Activated naive CD8-positive, alpha-beta T cell treated with anti-CD3 and anti-CD28 coated beads, Interleukin-2, amount 10 ng/mL, durations not matched to agents 7 days and 5 days (primary cell): Measurements from ENCODE around the gene ARHGAP26. TPM values are rescaled to one million over a fixed set of nuclear protein-coding genes. Genes with fewer than 3 reads are reported as not detected.

Experiments
- ATAC-seq: fragments of 150-1000 bp; cut with Tn5 transposase; one replicate; pipeline ENCODE4 v1.10.0; 2021; ENCODE audit warnings: low read depth, moderate library complexity
- POLR2A ChIA-PET: fragments of 350-600 bp; sonication (Branson Sonifier 250); formaldehyde crosslinking; loops from one replicate; lab custom pipeline; 2021; ENCODE audit warnings: antibody characterized with exemption; lab: Charles Lee
- DNase-seq: peaks from one replicate; pipeline ENCODE4 v3.0.0; 2021
- H3K27ac Mint-ChIP-seq: one replicate; pipeline ENCODE4 v1.8.0; 2022; ENCODE audit warnings: mild to moderate bottlenecking, mixed read lengths
- H3K27me3 Mint-ChIP-seq: one replicate; pipeline ENCODE4 v1.8.0; 2022; ENCODE audit warnings: mild to moderate bottlenecking, moderate library complexity, mixed read lengths
- H3K36me3 Mint-ChIP-seq: one replicate; pipeline ENCODE4 v1.8.0; 2021; ENCODE audit warnings: mild to moderate bottlenecking, mixed read lengths
- H3K4me1 Mint-ChIP-seq: one replicate; pipeline ENCODE4 v1.8.0; 2021; ENCODE audit warnings: mixed read lengths
- H3K4me3 Mint-ChIP-seq: one replicate; pipeline ENCODE4 v1.8.0; 2022; ENCODE audit warnings: mild to moderate bottlenecking, moderate library complexity, mixed read lengths
- H3K9me3 Mint-ChIP-seq: one replicate; pipeline ENCODE4 v1.8.0; 2021; ENCODE audit warnings: mixed read lengths
- total RNA-seq, 2 experiments: library from RNA; stranded (reverse); gene quantifications; one replicate each; pipeline ENCODE4 v1.2.3, GENCODE V29; 2021

ARHGAP26 gene
- total RNA-seq, 2 experiments from 2014 or later: 30.6 to 32.0 TPM

GRCh38 chr5:143036146-143036927 lies 266.2 kb downstream of the ARHGAP26 start:
- H3K36me3 Mint-ChIP-seq: peaks cover 29% of the 10 kb centered on the region
- H3K27me3 Mint-ChIP-seq: no peaks in the 10 kb centered on the region
- peaks cover 24% of the 10 kb centered on the region for H3K4me1 Mint-ChIP-seq
- peaks cover 3% of the 10 kb centered on the region for H3K9me3 Mint-ChIP-seq
- no peak overlapping the region for H3K4me3 Mint-ChIP-seq
- H3K27ac Mint-ChIP-seq: no peak overlapping the region
- ATAC-seq: no peak
- no peak for DNase-seq
- POLR2A ChIA-PET: no interaction called here

GRCh38 chr5:143037071-143037470 lies 266.9 kb downstream of the ARHGAP26 start:
- POLR2A ChIA-PET: no interaction called here

GRCh38 chr5:143037708-143038107 lies 267.5 kb downstream of the ARHGAP26 start:
- DNase-seq: no peak
- H3K27me3 Mint-ChIP-seq: no peaks in the 10 kb centered on the region
- H3K4me1 Mint-ChIP-seq: peaks cover 18% of the 10 kb centered on the region
- H3K9me3 Mint-ChIP-seq: peaks cover 3% of the 10 kb centered on the region
- H3K27ac Mint-ChIP-seq: no peak overlapping the region
- H3K4me3 Mint-ChIP-seq: no peak overlapping the region
- peaks cover 33% of the 10 kb centered on the region for H3K36me3 Mint-ChIP-seq
- ATAC-seq: no peak
- POLR2A ChIA-PET: no interaction called here

More at GRCh38 chr5:143037071-143037470, 266.9 kb downstream of the ARHGAP26 start:
- H3K9me3 Mint-ChIP-seq: peaks cover 3% of the 10 kb centered on the region
- no peaks in the 10 kb centered on the region for H3K27me3 Mint-ChIP-seq
- DNase-seq: no peak
- H3K27ac Mint-ChIP-seq: no peak overlapping the region
- H3K36me3 Mint-ChIP-seq: peaks cover 30% of the 10 kb centered on the region
- no peak for ATAC-seq
- peaks cover 20% of the 10 kb centered on the region for H3K4me1 Mint-ChIP-seq
- H3K4me3 Mint-ChIP-seq: no peak overlapping the region

- H3K27ac Mint-ChIP-seq: no peak overlapping the region
- POLR2A ChIA-PET: no interaction called here
- peaks cover 46% of the 10 kb centered on the region for H3K36me3 Mint-ChIP-seq
- H3K4me3 Mint-ChIP-seq: no peak overlapping the region
- peaks cover 6% of the 10 kb centered on the region for H3K9me3 Mint-ChIP-seq
- ATAC-seq (no peak), DNase-seq (no peak)
- H3K4me1 Mint-ChIP-seq: peaks cover 18% of the 10 kb centered on the region
- no peaks in the 10 kb centered on the region for H3K27me3 Mint-ChIP-seq
Measured at GRCh38 chr5:143040622-143041021, 270.4 kb downstream of the ARHGAP26 start.

- Mint-ChIP-seq H3K36me3 (peaks cover 41% of the 10 kb centered on the region), H3K4me3 (no peak overlapping the region), H3K9me3 (peaks cover 6% of the 10 kb centered on the region), H3K27ac (no peak overlapping the region), H3K27me3 (no peaks in the 10 kb centered on the region), H3K4me1 (peaks cover 15% of the 10 kb centered on the region)
- DNase-seq: no peak
- no peak for ATAC-seq
- POLR2A ChIA-PET: no interaction called here
Measured at GRCh38 chr5:143041461-143041860, 271.3 kb downstream of the ARHGAP26 start.

GRCh38 chr5:143041972-143042770 lies 272.0 kb downstream of the ARHGAP26 start:
- H3K27me3 Mint-ChIP-seq: no peaks in the 10 kb centered on the region
- no peak overlapping the region for H3K4me3 Mint-ChIP-seq
- H3K27ac Mint-ChIP-seq: no peak overlapping the region
- peaks cover 14% of the 10 kb centered on the region for H3K4me1 Mint-ChIP-seq
- DNase-seq (no peak), ATAC-seq (no peak)
- peaks cover 6% of the 10 kb centered on the region for H3K9me3 Mint-ChIP-seq
- POLR2A ChIA-PET: no interaction called here
- peaks cover 42% of the 10 kb centered on the region for H3K36me3 Mint-ChIP-seq

GRCh38 chr5:143044265-143044664 lies 274.1 kb downstream of the ARHGAP26 start:
- Mint-ChIP-seq H3K27ac (no peak overlapping the region), H3K36me3 (peaks cover 35% of the 10 kb centered on the region), H3K27me3 (no peaks in the 10 kb centered on the region), H3K9me3 (peaks cover 6% of the 10 kb centered on the region), H3K4me3 (no peak overlapping the region), H3K4me1 (peaks cover 10% of the 10 kb centered on the region)
- ATAC-seq (no peak), DNase-seq (no peak)
- POLR2A ChIA-PET: no interaction called here

- Mint-ChIP-seq H3K4me1 (peaks cover 5% of the 10 kb centered on the region), H3K27me3 (no peaks in the 10 kb centered on the region), H3K9me3 (peaks cover 5% of the 10 kb centered on the region), H3K4me3 (no peak overlapping the region), H3K36me3 (peaks cover 29% of the 10 kb centered on the region), H3K27ac (no peak overlapping the region)
- ATAC-seq: no peak
- POLR2A ChIA-PET: no interaction called here
- no peak for DNase-seq
Measured at GRCh38 chr5:143045062-143045461, 274.9 kb downstream of the ARHGAP26 start.

- ATAC-seq (no peak), DNase-seq (no peak)
- H3K4me1 Mint-ChIP-seq: peaks cover 3% of the 10 kb centered on the region
- peaks cover 34% of the 10 kb centered on the region for H3K36me3 Mint-ChIP-seq
- no peak overlapping the region for H3K4me3 Mint-ChIP-seq
- H3K27me3 Mint-ChIP-seq: no peaks in the 10 kb centered on the region
- POLR2A ChIA-PET: no interaction called here
- peaks cover 5% of the 10 kb centered on the region for H3K9me3 Mint-ChIP-seq
- H3K27ac Mint-ChIP-seq: no peak overlapping the region
Measured at GRCh38 chr5:143046314-143046713, 276.1 kb downstream of the ARHGAP26 start.

GRCh38 chr5:143047091-143047490 lies 276.9 kb downstream of the ARHGAP26 start:
- H3K4me1 Mint-ChIP-seq: peaks cover 3% of the 10 kb centered on the region
- POLR2A ChIA-PET: no interaction called here
- no peak for ATAC-seq
- no peak overlapping the region for H3K4me3 Mint-ChIP-seq
- DNase-seq: no peak
- H3K36me3 Mint-ChIP-seq: peaks cover 33% of the 10 kb centered on the region
- no peak overlapping the region for H3K27ac Mint-ChIP-seq
- H3K9me3 Mint-ChIP-seq: peaks cover 5% of the 10 kb centered on the region
- no peaks in the 10 kb centered on the region for H3K27me3 Mint-ChIP-seq

GRCh38 chr5:143050183-143050582 lies 280.0 kb downstream of the ARHGAP26 start:
- POLR2A ChIA-PET: no interaction called here
- peaks cover 21% of the 10 kb centered on the region for H3K36me3 Mint-ChIP-seq
- H3K4me1 Mint-ChIP-seq: peaks cover 8% of the 10 kb centered on the region
- no peaks in the 10 kb centered on the region for H3K9me3 Mint-ChIP-seq
- DNase-seq: no peak
- no peak overlapping the region for H3K27ac Mint-ChIP-seq
- no peak for ATAC-seq
- no peaks in the 10 kb centered on the region for H3K27me3 Mint-ChIP-seq
- no peak overlapping the region for H3K4me3 Mint-ChIP-seq

GRCh38 chr5:143051244-143052058 lies 281.3 kb downstream of the ARHGAP26 start:
- ATAC-seq (no peak), DNase-seq (no peak)
- Mint-ChIP-seq H3K4me3 (no peak overlapping the region), H3K27ac (no peak overlapping the region), H3K9me3 (no peaks in the 10 kb centered on the region), H3K36me3 (peaks cover 20% of the 10 kb centered on the region), H3K4me1 (peaks cover 8% of the 10 kb centered on the region), H3K27me3 (no peaks in the 10 kb centered on the region)
- POLR2A ChIA-PET: no interaction called here

GRCh38 chr5:143052967-143053682 lies 282.9 kb downstream of the ARHGAP26 start:
- ATAC-seq: no peak
- H3K27me3 Mint-ChIP-seq: no peaks in the 10 kb centered on the region

More at GRCh38 chr5:143052967-143053682, 282.9 kb downstream of the ARHGAP26 start:
- H3K4me1 Mint-ChIP-seq: peaks cover 8% of the 10 kb centered on the region
- H3K36me3 Mint-ChIP-seq: peaks cover 29% of the 10 kb centered on the region
- H3K27ac Mint-ChIP-seq: no peak overlapping the region
- POLR2A ChIA-PET: no interaction called here
- no peaks in the 10 kb centered on the region for H3K9me3 Mint-ChIP-seq
- no peak overlapping the region for H3K4me3 Mint-ChIP-seq
- DNase-seq: no peak
